SK-N-SH (cell line): ENCODE data around the gene MRPS12. TPM values are rescaled to one million over a fixed set of nuclear protein-coding genes. Genes with fewer than 3 reads are reported as not detected.

Experiments used
- CTCF ChIA-PET: fragments of 300-600, 350-600 bp; formaldehyde crosslinking; extraction: SDS; loops from one replicate; lab custom pipeline; 2021; lab: Yijun Ruan, JAX
- POLR2A ChIA-PET: fragments of 350-600 bp; sonication (Branson Sonifier 250); formaldehyde crosslinking; extraction: SDS; loops from one replicate; lab custom pipeline; 2020; ENCODE audit warnings: antibody characterized with exemption, inconsistent platforms; lab: Yijun Ruan, JAX
- DNase-seq: peaks from one replicate; pipeline ENCODE4 v3.0.0; 2012
- H2AFZ ChIP-seq: fragments of 200-600 bp; sonication (generic); 2 replicates; pipeline ENCODE4 v1.8.1; 2016; ENCODE audit warnings: antibody characterized with exemption, mild to moderate bottlenecking, low read depth
- H3F3A ChIP-seq: fragments of 200-600 bp; sonication (generic); replicated peaks from 2 replicates; pipeline ENCODE3; 2016; ENCODE audit warnings: antibody characterized with exemption, mild to moderate bottlenecking; ENCODE audit not compliant: insufficient read depth
- H3K27ac ChIP-seq, 2 experiments: fragments of 200-500 bp in 1 of 2; fragments of 200-600 bp in 1 of 2; sonication (Bioruptor generic) in 1 of 2; sonication (generic), shearing (Covaris generic) in 1 of 2; 2 replicates each; pipeline versions ENCODE4 v1.5.1 to v1.6.1; 2014 to 2016; ENCODE audit warnings: low read depth in 2 of 2, inconsistent platforms in 1 of 2, low read length in 1 of 2, mild to moderate bottlenecking in 1 of 2, mixed read lengths in 1 of 2
- H3K27me3 ChIP-seq: fragments of 200-600 bp; sonication (generic), shearing (Covaris generic); 2 replicates; pipeline ENCODE4 v1.6.1; 2016; ENCODE audit warnings: mixed run types; ENCODE audit not compliant: insufficient read depth
- H3K36me3 ChIP-seq, 2 experiments: fragments of 200-500 bp in 1 of 2; fragments of 200-600 bp in 1 of 2; sonication (Bioruptor generic) in 1 of 2; sonication (generic) in 1 of 2; replicated peaks in 1 of 2; 2 replicates each; pipeline versions ENCODE3 to v1.5.1; 2014 to 2016; ENCODE audit warnings: low read length in 1 of 2, mild to moderate bottlenecking in 1 of 2; ENCODE audit not compliant: insufficient read depth in 2 of 2, control insufficient read depth in 1 of 2
- H3K4me1 ChIP-seq, 2 experiments: fragments of 200-500 bp in 1 of 2; fragments of 200-600 bp in 1 of 2; sonication (Bioruptor generic) in 1 of 2; sonication (generic), shearing (Covaris generic) in 1 of 2; 2 replicates each; pipeline versions ENCODE4 v1.5.1 to v1.6.1; 2014 to 2016; ENCODE audit warnings: low read depth in 1 of 2, low read length in 1 of 2, mixed run types in 1 of 2; ENCODE audit not compliant: insufficient read depth in 2 of 2, control insufficient read depth in 1 of 2
- H3K4me2 ChIP-seq: fragments of 200-600 bp; sonication (generic), shearing (Covaris generic); 2 replicates; pipeline ENCODE4 v1.6.1; 2017; ENCODE audit warnings: mixed run types
- H3K4me3 ChIP-seq, 2 experiments: fragments of 200-500 bp in 1 of 2; fragments of 200-600 bp in 1 of 2; sonication (Bioruptor generic) in 1 of 2; sonication (generic), shearing (Covaris generic) in 1 of 2; 2 replicates each; pipeline versions ENCODE4 v1.5.1 to v1.8.1; 2014 to 2016; ENCODE audit warnings: low read depth in 2 of 2, inconsistent platforms in 1 of 2, low read length in 1 of 2, mild to moderate bottlenecking in 1 of 2, mixed read lengths in 1 of 2, moderate library complexity in 1 of 2
- H3K79me2 ChIP-seq: fragments of 200-600 bp; sonication (generic); 2 replicates; pipeline ENCODE4 v1.8.1; 2017; ENCODE audit warnings: mild to moderate bottlenecking; ENCODE audit not compliant: insufficient read depth
- H3K9ac ChIP-seq: fragments of 200-600 bp; sonication (generic); 2 replicates; pipeline ENCODE4 v1.6.1; 2017; ENCODE audit warnings: mixed run types
- H3K9me2 ChIP-seq: fragments of 200-600 bp; sonication (generic); 2 replicates; pipeline ENCODE4 v1.6.1; 2017; ENCODE audit warnings: mixed run types
- H3K9me3 ChIP-seq: fragments of 200-600 bp; sonication (generic); 2 replicates; pipeline ENCODE4 v1.6.1; 2017; ENCODE audit warnings: mixed run types, mild to moderate bottlenecking, moderate library complexity
- H4K20me1 ChIP-seq: fragments of 200-600 bp; sonication (generic); 2 replicates; pipeline ENCODE4 v1.6.1; 2017; ENCODE audit warnings: mild to moderate bottlenecking, mixed run types; ENCODE audit not compliant: insufficient read depth
- CHD2 ChIP-seq: fragments of 150-350 bp; IDR thresholded peaks from 2 replicates; pipeline ENCODE4 v1.6.1; 2018; ENCODE audit warnings: low read length; ENCODE audit not compliant: partially characterized antibody
- ELF1 ChIP-seq: IDR thresholded peaks from 2 replicates; pipeline ENCODE4 v1.4.0; 2012
- EP300 ChIP-seq, 2 experiments: IDR thresholded peaks; 2 replicates each; pipeline versions ENCODE4 v1.4.0 to v1.6.1; 2012; ENCODE audit warnings: borderline replicate concordance in 1 of 2, low read depth in 1 of 2, low read length in 1 of 2
- FOXJ3 ChIP-seq: sonication (generic); formaldehyde crosslinking; IDR thresholded peaks from 2 replicates; pipeline ENCODE4 v1.5.1; 2020; ENCODE audit warnings: mild to moderate bottlenecking, missing genetic modification reagents
- GABPA ChIP-seq: IDR thresholded peaks from 2 replicates; pipeline ENCODE4 v1.4.0; 2012; ENCODE audit warnings: low read depth, mild to moderate bottlenecking
- GATA2 ChIP-seq: sonication (generic); formaldehyde crosslinking; IDR thresholded peaks from 2 replicates; pipeline ENCODE4 v1.5.0; 2020; ENCODE audit warnings: mild to moderate bottlenecking, missing genetic modification reagents
- MXI1 ChIP-seq: IDR thresholded peaks from 2 replicates; pipeline ENCODE4 v1.6.1; 2012; ENCODE audit warnings: mild to moderate bottlenecking, low read depth, low read length, improper control_type of control experiment
- NRF1 ChIP-seq: IDR thresholded peaks from 2 replicates; pipeline ENCODE4 v1.6.1; 2012; ENCODE audit warnings: low read depth, mild to moderate bottlenecking, low read length
- RAD21 ChIP-seq: IDR thresholded peaks from 2 replicates; pipeline ENCODE4 v1.6.1; 2012; ENCODE audit warnings: mild to moderate bottlenecking, low read length
- RCOR1 ChIP-seq: fragments of 150-350 bp; IDR thresholded peaks from 2 replicates; pipeline ENCODE4 v1.6.1; 2017; ENCODE audit warnings: antibody characterized with exemption, low read length
- RFX5 ChIP-seq: IDR thresholded peaks from 2 replicates; pipeline ENCODE4 v1.6.1; 2012; ENCODE audit warnings: mild to moderate bottlenecking, improper control_type of control experiment, low read length
- SIN3A ChIP-seq: IDR thresholded peaks from 2 replicates; pipeline ENCODE4 v1.6.1; 2012; ENCODE audit warnings: low read depth, mild to moderate bottlenecking, low read length, moderate library complexity, borderline replicate concordance
- TAF1 ChIP-seq: IDR thresholded peaks from 2 replicates; pipeline ENCODE4 v1.6.1; 2012; ENCODE audit warnings: low read depth, mild to moderate bottlenecking, low read length, moderate library complexity, borderline replicate concordance
- TCF12 ChIP-seq: IDR thresholded peaks from 2 replicates; pipeline ENCODE4 v1.4.0; 2012
- YY1 ChIP-seq: IDR thresholded peaks from 2 replicates; pipeline ENCODE4 v1.4.0; 2012; ENCODE audit warnings: low read depth, mild to moderate bottlenecking
- WGBS: methylation state at CpG from one replicate; pipeline ENCODE4 v1.1.6; 2017; ENCODE audit warnings: low lambda C conversion rate; 5-methylcytosine and 5-hydroxymethylcytosine counted together
- polyA plus RNA-seq, 3 experiments: library from polyadenylated mRNA; depleted of rRNA; stranded (reverse); fragments of >200 nt; gene quantifications; 2 replicates each; pipeline ENCODE4 v1.2.3, GENCODE V29; 2012
- TF ChIP-seq, protein P1 (sequence below): IDR thresholded peaks from 2 replicates; pipeline ENCODE4; 2012
- TF ChIP-seq, protein P2 (sequence below): fragments of 150-350 bp; IDR thresholded peaks from 2 replicates; pipeline ENCODE4 v1.6.1; 2016; ENCODE audit warnings: mild to moderate bottlenecking, low read depth, low read length
- TF ChIP-seq, protein P3 (sequence below): IDR thresholded peaks from 2 replicates; pipeline ENCODE4 v1.4.0; 2012; ENCODE audit warnings: low read depth, borderline replicate concordance
- TF ChIP-seq, protein P4 (sequence below): IDR thresholded peaks from 2 replicates; pipeline ENCODE4 v1.4.0; 2012; ENCODE audit warnings: low read depth, borderline replicate concordance
- TF ChIP-seq, protein P5 (sequence below): fragments of 150-350 bp; IDR thresholded peaks from 2 replicates; pipeline ENCODE4 v1.6.1; 2017; ENCODE audit warnings: antibody characterized with exemption, low read length, low read depth, borderline replicate concordance
- TF ChIP-seq, protein P6 (sequence below): IDR thresholded peaks from 2 replicates; pipeline ENCODE4 v1.4.0; 2012; ENCODE audit warnings: low read depth

Gene MRPS12
- polyA plus RNA-seq, 1 of the 3 experiments (the other 2 are of a cell fraction): 59.6 TPM

DNA sequence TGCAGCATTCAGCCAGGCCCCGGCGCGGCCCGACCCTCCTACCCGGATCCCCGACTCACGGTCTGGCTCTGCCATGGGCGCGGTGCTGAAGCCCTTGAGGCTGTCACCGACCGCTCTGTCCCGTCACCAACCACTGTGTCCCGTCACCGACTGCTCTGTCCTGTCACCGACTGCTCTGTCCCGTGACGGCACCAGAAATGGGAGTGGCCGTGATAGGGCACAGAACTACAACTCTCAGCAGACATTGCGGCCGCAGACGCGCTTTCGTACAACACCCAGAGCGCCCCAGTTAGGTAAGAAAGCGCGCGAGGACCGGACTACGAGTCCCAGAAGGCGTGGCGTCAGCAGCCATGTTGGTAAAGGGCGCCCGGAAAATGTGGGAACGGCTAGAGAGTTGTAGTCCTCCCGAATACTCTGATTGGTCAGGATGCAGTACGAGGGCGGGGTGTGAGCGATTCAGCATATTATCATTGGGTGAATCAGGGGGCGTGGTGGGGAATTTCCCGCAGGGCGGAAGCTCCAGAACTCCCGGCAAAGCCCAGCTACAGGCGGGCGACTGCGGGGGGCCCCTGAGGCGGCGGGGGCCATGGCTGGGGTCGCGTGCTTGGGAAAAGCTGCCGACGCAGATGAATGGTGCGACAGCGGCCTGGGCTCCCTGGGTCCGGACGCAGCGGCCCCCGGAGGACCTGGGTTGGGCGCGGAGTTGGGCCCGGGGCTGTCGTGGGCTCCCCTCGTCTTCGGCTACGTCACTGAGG is 31.1 kb upstream of the MRPS12 start, which contains the start of the genes NFKBIB and SIRT2:
Gene NFKBIB, plus strand, starts transcription at position 523 of the 755 bp plus-strand sequence. Its CDS starts 64 bp downstream, at position 587.
Gene SIRT2, minus strand, starts transcription at position 172 of the 755 bp plus-strand sequence. Its CDS starts 97 bp downstream, at position 75.
- Histone ChIP-seq H3K27ac (peak within 1 kb of the TSS; percentile 51 to 77), H3K9ac (peak within 1 kb of the TSS; percentile 81), H3K27me3 (no peaks in the 10 kb centered on the region), H3K4me3 (peak within 1 kb of the TSS; percentile 66 to 92), H3K9me2 (no peaks in the 10 kb centered on the region), H3K4me1 (peaks cover 0 to 9% of the 10 kb centered on the region in 2 experiments; a peak in 2 of 4 replicates), H3K4me2 (peak within 1 kb of the TSS; percentile 95), H3K9me3 (no peaks in the 10 kb centered on the region), H3K79me2 (peaks cover 43% of the 10 kb centered on the region), H4K20me1 (no peaks in the 10 kb centered on the region), H3F3A (peaks cover 4% of the 10 kb centered on the region), H3K36me3 (no peaks in the 10 kb centered on the region), H2AFZ (peak within 1 kb of the TSS; percentile 95)
- ChIA-PET POLR2A (interaction anchor here (1.6 kb wide), 1 partner anchor 37 kb away, joined by 3 read pairs; no protein-coding TSS in a partner anchor), CTCF (interaction anchor here (0.8 to 2.8 kb wide), 8 partner anchors 12 to 33 kb away, joined by 3 to 19 read pairs (median 4); partner anchors contain the start of genes MRPS12, RINL and SARS2)
- WGBS: 1% methylated on average over 35 of the region's 64 CpGs
- DNase-seq: peak; percentile 98
- TF ChIP-seq, protein P1, sequence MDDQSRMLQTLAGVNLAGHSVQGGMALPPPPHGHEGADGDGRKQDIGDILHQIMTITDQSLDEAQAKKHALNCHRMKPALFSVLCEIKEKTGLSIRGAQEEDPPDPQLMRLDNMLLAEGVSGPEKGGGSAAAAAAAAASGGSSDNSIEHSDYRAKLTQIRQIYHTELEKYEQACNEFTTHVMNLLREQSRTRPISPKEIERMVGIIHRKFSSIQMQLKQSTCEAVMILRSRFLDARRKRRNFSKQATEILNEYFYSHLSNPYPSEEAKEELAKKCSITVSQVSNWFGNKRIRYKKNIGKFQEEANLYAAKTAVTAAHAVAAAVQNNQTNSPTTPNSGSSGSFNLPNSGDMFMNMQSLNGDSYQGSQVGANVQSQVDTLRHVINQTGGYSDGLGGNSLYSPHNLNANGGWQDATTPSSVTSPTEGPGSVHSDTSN: 0 out of 2 replicates have a peak, but pooled peaks have one; percentile 20
- TF ChIP-seq RFX5 (peak; percentile 54; the same call in 1 of the 2 replicates), YY1 (peak; percentile 97), SIN3A (peak; percentile 78; the same call in 1 of the 2 replicates), EP300 (IDR thresholded peaks at IDR 0.05; ENCODE audit: borderline replicate concordance in 1 of 2, low read depth in 1 of 2, low read length in 1 of 2) (no peak), RAD21 (peak; percentile 22; the same call in 1 of the 2 replicates), FOXJ3 (peak; percentile 17; the same call in 1 of the 2 replicates), GATA2 (CRISPR knock-in tag) (no peak), CHD2 (peak; percentile 96), RCOR1 (0 out of 2 replicates have a peak, but pooled peaks have one; percentile 17), MXI1 (peak; percentile 63), GABPA (peak; percentile 80), ELF1 (peak; percentile 93), TAF1 (no peak), TCF12 (0 out of 2 replicates have a peak, but pooled peaks have one; percentile 10), NRF1 (peak; percentile 38; the same call in 1 of the 2 replicates)
- TF ChIP-seq, protein P2, sequence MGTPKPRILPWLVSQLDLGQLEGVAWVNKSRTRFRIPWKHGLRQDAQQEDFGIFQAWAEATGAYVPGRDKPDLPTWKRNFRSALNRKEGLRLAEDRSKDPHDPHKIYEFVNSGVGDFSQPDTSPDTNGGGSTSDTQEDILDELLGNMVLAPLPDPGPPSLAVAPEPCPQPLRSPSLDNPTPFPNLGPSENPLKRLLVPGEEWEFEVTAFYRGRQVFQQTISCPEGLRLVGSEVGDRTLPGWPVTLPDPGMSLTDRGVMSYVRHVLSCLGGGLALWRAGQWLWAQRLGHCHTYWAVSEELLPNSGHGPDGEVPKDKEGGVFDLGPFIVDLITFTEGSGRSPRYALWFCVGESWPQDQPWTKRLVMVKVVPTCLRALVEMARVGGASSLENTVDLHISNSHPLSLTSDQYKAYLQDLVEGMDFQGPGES: peak; percentile 82
- TF ChIP-seq, protein P3, sequence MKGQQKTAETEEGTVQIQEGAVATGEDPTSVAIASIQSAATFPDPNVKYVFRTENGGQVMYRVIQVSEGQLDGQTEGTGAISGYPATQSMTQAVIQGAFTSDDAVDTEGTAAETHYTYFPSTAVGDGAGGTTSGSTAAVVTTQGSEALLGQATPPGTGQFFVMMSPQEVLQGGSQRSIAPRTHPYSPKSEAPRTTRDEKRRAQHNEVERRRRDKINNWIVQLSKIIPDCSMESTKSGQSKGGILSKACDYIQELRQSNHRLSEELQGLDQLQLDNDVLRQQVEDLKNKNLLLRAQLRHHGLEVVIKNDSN: peak; percentile 79
- TF ChIP-seq, protein P4, sequence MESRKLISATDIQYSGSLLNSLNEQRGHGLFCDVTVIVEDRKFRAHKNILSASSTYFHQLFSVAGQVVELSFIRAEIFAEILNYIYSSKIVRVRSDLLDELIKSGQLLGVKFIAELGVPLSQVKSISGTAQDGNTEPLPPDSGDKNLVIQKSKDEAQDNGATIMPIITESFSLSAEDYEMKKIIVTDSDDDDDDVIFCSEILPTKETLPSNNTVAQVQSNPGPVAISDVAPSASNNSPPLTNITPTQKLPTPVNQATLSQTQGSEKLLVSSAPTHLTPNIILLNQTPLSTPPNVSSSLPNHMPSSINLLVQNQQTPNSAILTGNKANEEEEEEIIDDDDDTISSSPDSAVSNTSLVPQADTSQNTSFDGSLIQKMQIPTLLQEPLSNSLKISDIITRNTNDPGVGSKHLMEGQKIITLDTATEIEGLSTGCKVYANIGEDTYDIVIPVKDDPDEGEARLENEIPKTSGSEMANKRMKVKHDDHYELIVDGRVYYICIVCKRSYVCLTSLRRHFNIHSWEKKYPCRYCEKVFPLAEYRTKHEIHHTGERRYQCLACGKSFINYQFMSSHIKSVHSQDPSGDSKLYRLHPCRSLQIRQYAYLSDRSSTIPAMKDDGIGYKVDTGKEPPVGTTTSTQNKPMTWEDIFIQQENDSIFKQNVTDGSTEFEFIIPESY: peak; percentile 64; the same call in 1 of the 2 replicates
- TF ChIP-seq, protein P5, sequence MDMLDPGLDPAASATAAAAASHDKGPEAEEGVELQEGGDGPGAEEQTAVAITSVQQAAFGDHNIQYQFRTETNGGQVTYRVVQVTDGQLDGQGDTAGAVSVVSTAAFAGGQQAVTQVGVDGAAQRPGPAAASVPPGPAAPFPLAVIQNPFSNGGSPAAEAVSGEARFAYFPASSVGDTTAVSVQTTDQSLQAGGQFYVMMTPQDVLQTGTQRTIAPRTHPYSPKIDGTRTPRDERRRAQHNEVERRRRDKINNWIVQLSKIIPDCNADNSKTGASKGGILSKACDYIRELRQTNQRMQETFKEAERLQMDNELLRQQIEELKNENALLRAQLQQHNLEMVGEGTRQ: no peak
- TF ChIP-seq, protein P6, sequence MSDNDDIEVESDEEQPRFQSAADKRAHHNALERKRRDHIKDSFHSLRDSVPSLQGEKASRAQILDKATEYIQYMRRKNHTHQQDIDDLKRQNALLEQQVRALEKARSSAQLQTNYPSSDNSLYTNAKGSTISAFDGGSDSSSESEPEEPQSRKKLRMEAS: peak; percentile 74; the same call in 1 of the 2 replicates
